HFFc6 (cell line): Measurements from ENCODE around the gene PGAM2. TPM values are rescaled to one million over a fixed set of nuclear protein-coding genes. Genes with fewer than 3 reads are reported as not detected.
A peak's percentile ranks its signal among the peaks of the same experiment; 100 is the strongest.

Experiments
- DNase-seq: peaks from one replicate; pipeline ENCODE4 v3.0.0-alpha.2; 2018
- H3K27ac Mint-ChIP-seq: 2 replicates; pipeline ENCODE4 v1.8.0; 2020; ENCODE audit warnings: mild to moderate bottlenecking, mixed read lengths
- H3K27me3 Mint-ChIP-seq: 2 replicates; pipeline ENCODE4 v1.8.0; 2021; ENCODE audit warnings: mild to moderate bottlenecking, moderate library complexity, mixed read lengths; ENCODE audit not compliant: insufficient read depth
- H3K36me3 Mint-ChIP-seq: 2 replicates; pipeline ENCODE4 v1.8.0; 2021; ENCODE audit warnings: low read depth, mixed read lengths
- H3K4me1 Mint-ChIP-seq: 2 replicates; pipeline ENCODE4 v1.8.0; 2020; ENCODE audit warnings: low read depth, mixed read lengths
- H3K4me3 Mint-ChIP-seq: 2 replicates; pipeline ENCODE4 v1.8.0; 2020; ENCODE audit warnings: mild to moderate bottlenecking, moderate library complexity, mixed read lengths
- H3K9me3 Mint-ChIP-seq: 2 replicates; pipeline ENCODE4 v1.8.0; 2020; ENCODE audit warnings: mild to moderate bottlenecking, mixed read lengths
- CTCF ChIP-seq: fragments of 200-600 bp; sonication (generic); IDR thresholded peaks from 2 replicates; pipeline ENCODE4 v1.5.0; 2021; ENCODE audit warnings: antibody characterized with exemption, mild to moderate bottlenecking
- total RNA-seq, 6 experiments: library from RNA; stranded (reverse); fragmentation: NEBNext Ultra II Directional; extraction: Animal tissue kit (Norgen Biotek cat#: 25700); gene quantifications; 2 replicates in 1 of 6; 3 replicates in 5 of 6; pipeline ENCODE4 v1.2.3, GENCODE V29; 2021

The PGAM2 gene
- total RNA-seq, 6 experiments from 2014 or later, result 0.26 to 0.51 (median 0.35) TPM; not detected in 2

- peak overlapping the region; percentile 11; the same call in 1 of the 2 replicates for H3K4me3 Mint-ChIP-seq
- TF ChIP-seq CTCF, result no peak
- H3K36me3 Mint-ChIP-seq, result no peaks in the 10 kb centered on the region; the same call in 1 of the 2 replicates
- H3K4me1 Mint-ChIP-seq, result peaks cover 32% of the 10 kb centered on the region
- peaks cover 29% of the 10 kb centered on the region for H3K27me3 Mint-ChIP-seq
- no peak for DNase-seq
- peak overlapping the region; percentile 33; the same call in 1 of the 2 replicates for H3K27ac Mint-ChIP-seq
- H3K9me3 Mint-ChIP-seq, result peaks cover 5% of the 10 kb centered on the region; the same call in 1 of the 2 replicates
Observed at GRCh38 chr7:44064791-44065430, 456 bp downstream of the PGAM2 start.

- no peak for TF ChIP-seq CTCF
- Mint-ChIP-seq H3K27ac (no peak overlapping the region), H3K36me3 (peaks cover under 1% of the 10 kb centered on the region)
Observed at GRCh38 chr7:44063894-44064651, 1.3 kb downstream of the PGAM2 start.

GRCh38 chr7:44063547-44063893 is 1.8 kb downstream of the PGAM2 start:
- H3K4me1 Mint-ChIP-seq, result peaks cover 23% of the 10 kb centered on the region

More at GRCh38 chr7:44063894-44064651, 1.3 kb downstream of the PGAM2 start:
- peaks cover 28% of the 10 kb centered on the region for H3K4me1 Mint-ChIP-seq
- no peak overlapping the region for H3K4me3 Mint-ChIP-seq
- peaks cover 5% of the 10 kb centered on the region; the same call in 1 of the 2 replicates for H3K9me3 Mint-ChIP-seq
- peaks cover 27% of the 10 kb centered on the region for H3K27me3 Mint-ChIP-seq
- DNase-seq, result no peak

GRCh38 chr7:44062903-44063295 is 2.5 kb downstream of the PGAM2 start:
- H3K4me3 Mint-ChIP-seq, result no peak overlapping the region
- H3K4me1 Mint-ChIP-seq, result peaks cover 16% of the 10 kb centered on the region
- peaks cover 23% of the 10 kb centered on the region for H3K27me3 Mint-ChIP-seq
- no peak for DNase-seq
- H3K36me3 Mint-ChIP-seq, result peaks cover 13% of the 10 kb centered on the region
- TF ChIP-seq CTCF, result no peak
- no peak overlapping the region for H3K27ac Mint-ChIP-seq
- peaks cover 5% of the 10 kb centered on the region; the same call in 1 of the 2 replicates for H3K9me3 Mint-ChIP-seq

More at GRCh38 chr7:44063547-44063893, 1.8 kb downstream of the PGAM2 start:
- peaks cover 5% of the 10 kb centered on the region; the same call in 1 of the 2 replicates for H3K9me3 Mint-ChIP-seq
- H3K4me3 Mint-ChIP-seq, result no peak overlapping the region
- no peak for DNase-seq
- no peak for TF ChIP-seq CTCF
- peaks cover 27% of the 10 kb centered on the region for H3K27me3 Mint-ChIP-seq
- peaks cover 6% of the 10 kb centered on the region for H3K36me3 Mint-ChIP-seq
- H3K27ac Mint-ChIP-seq, result no peak overlapping the region

GRCh38 chr7:44062180-44062902 is 3.0 kb downstream of the PGAM2 start:
- TF ChIP-seq CTCF, result no peak
- no peak for DNase-seq
- H3K4me3 Mint-ChIP-seq, result no peak overlapping the region
- no peak overlapping the region for H3K27ac Mint-ChIP-seq
- H3K4me1 Mint-ChIP-seq, result peaks cover 12% of the 10 kb centered on the region
- H3K9me3 Mint-ChIP-seq, result peaks cover 5% of the 10 kb centered on the region; the same call in 1 of the 2 replicates
- peaks cover 16% of the 10 kb centered on the region for H3K36me3 Mint-ChIP-seq
- H3K27me3 Mint-ChIP-seq, result peaks cover 22% of the 10 kb centered on the region
